H1 (cell line): ENCODE results near the gene SEMA3B. TPM values are rescaled to one million over a fixed set of nuclear protein-coding genes. Genes with fewer than 3 reads are reported as not detected.

Experiments used
- ATF3 ChIP-seq: IDR thresholded peaks from 2 replicates; pipeline ENCODE4 v1.6.1; 2011; ENCODE audit warnings: low read depth, mild to moderate bottlenecking, low read length; ENCODE audit not compliant: insufficient read depth
- BCL11A ChIP-seq, 2 experiments: IDR thresholded peaks; one replicate each; pipeline ENCODE4 v1.6.1; 2011; ENCODE audit warnings: low read depth in 2 of 2, low read length in 2 of 2, mild to moderate bottlenecking in 2 of 2
- CHD2 ChIP-seq: IDR thresholded peaks from 2 replicates; pipeline ENCODE4 v1.6.1; 2012; ENCODE audit warnings: low read length, improper control_type of control experiment
- CHD7 ChIP-seq: fragments of 300-600 bp; sonication (generic); IDR thresholded peaks from 2 replicates; pipeline ENCODE4 v1.7.1; 2012; ENCODE audit warnings: low read length, moderate library complexity, mild to moderate bottlenecking, inconsistent platforms; ENCODE audit not compliant: insufficient replicate concordance
- EP300 ChIP-seq, 2 experiments: IDR thresholded peaks; 1 replicate in 1 of 2; 2 replicates in 1 of 2; pipeline ENCODE4 v1.6.1; 2011 to 2012; ENCODE audit warnings: low read depth in 2 of 2, low read length in 2 of 2, mild to moderate bottlenecking in 2 of 2, borderline replicate concordance in 1 of 2, inconsistent platforms in 1 of 2, moderate library complexity in 1 of 2
- HDAC2 ChIP-seq, 2 experiments: fragments of 300-600 bp in 1 of 2; sonication (generic) in 1 of 2; IDR thresholded peaks; 2 replicates each; pipeline ENCODE4 v1.6.1; 2011 to 2012; ENCODE audit warnings: low read depth in 2 of 2, low read length in 2 of 2, mild to moderate bottlenecking in 2 of 2, moderate library complexity in 2 of 2, borderline replicate concordance in 1 of 2, inconsistent platforms in 1 of 2
- SP1 ChIP-seq: IDR thresholded peaks from 2 replicates; pipeline ENCODE4 v1.6.1; 2011; ENCODE audit warnings: low read depth, low read length
- SP4 ChIP-seq: IDR thresholded peaks from 2 replicates; pipeline ENCODE4 v1.6.1; 2012; ENCODE audit warnings: low read length, inconsistent platforms
- TEAD4 ChIP-seq: IDR thresholded peaks from 2 replicates; pipeline ENCODE4 v1.6.1; 2012; ENCODE audit warnings: low read depth, low read length, inconsistent platforms, mixed read lengths
- polyA plus RNA-seq, 7 experiments: library from polyadenylated mRNA; depleted of rRNA in 3 of 7; stranded (reverse) in 5 of 7; unstranded in 2 of 7; fragments of >200 nt in 5 of 7; fragments of 200-250 nt in 2 of 7; gene quantifications; 1 replicate in 5 of 7; 2 replicates in 1 of 7; 4 replicates in 1 of 7; pipeline versions ENCODE4 v1.2.1 to v1.2.3, GENCODE V29; 2011 to 2013; ENCODE audit warnings: missing spikeins in 2 of 7, mixed read lengths in 2 of 7
- total RNA-seq: library from RNA; stranded (reverse); fragmentation: NEBNext Ultra II Directional; extraction: Animal tissue kit (Norgen Biotek cat#: 25700); gene quantifications from 2 replicates; pipeline ENCODE4 v1.2.1, GENCODE V29; 2021

Gene SEMA3B
- total and polyA plus RNA-seq, 2 of the 8 experiments (the other 6 are each of a cell fraction or from before 2014, with no cell fraction given), result 3.0 to 4.7 TPM

- TF ChIP-seq CHD7, result no peak
- no peak for TF ChIP-seq BCL11A (IDR thresholded peaks at IDR 0.05; ENCODE audit: low read depth in 2 of 2, low read length in 2 of 2)
- no peak for TF ChIP-seq TEAD4
- TF ChIP-seq SP1, result peak; percentile 57; the same call in 1 of the 2 replicates
- TF ChIP-seq CHD2, result no peak
- TF ChIP-seq HDAC2 (IDR thresholded peaks at IDR 0.05; ENCODE audit: borderline replicate concordance in 1 of 2, low read depth in 2 of 2, low read length in 2 of 2), result 0 out of 4 replicates have a peak, but pooled peaks of 1 of the 2 experiments have one; percentile 50
- TF ChIP-seq ATF3, result no peak
- peak; percentile 76; the same call in 1 of the 2 replicates for TF ChIP-seq SP4
- peak in 1 of 2 experiments; percentile 97; a peak in 2 of 3 replicates for TF ChIP-seq EP300 (IDR thresholded peaks at IDR 0.05; ENCODE audit: borderline replicate concordance in 1 of 2, low read depth in 2 of 2, low read length in 2 of 2)
Measured at GRCh38 chr3:50321336-50322114, 52.6 kb downstream of the SEMA3B start (continued).
